Measurements from ENCODE around the gene LRP4. TPM values are rescaled to one million over a fixed set of nuclear protein-coding genes. Genes with fewer than 3 reads are reported as not detected.
A peak's percentile ranks its signal among the peaks of the same experiment; 100 is the strongest.
"Not testable (repeated sequence)": the region's sequence is repeated elsewhere in the genome, so short reads cannot be mapped to it uniquely, and the experiment has no call there.

The LRP4 gene
- total and polyA plus RNA-seq, 2 donors from 2014 or later, result 1.8 to 3.7 TPM

DNA sequence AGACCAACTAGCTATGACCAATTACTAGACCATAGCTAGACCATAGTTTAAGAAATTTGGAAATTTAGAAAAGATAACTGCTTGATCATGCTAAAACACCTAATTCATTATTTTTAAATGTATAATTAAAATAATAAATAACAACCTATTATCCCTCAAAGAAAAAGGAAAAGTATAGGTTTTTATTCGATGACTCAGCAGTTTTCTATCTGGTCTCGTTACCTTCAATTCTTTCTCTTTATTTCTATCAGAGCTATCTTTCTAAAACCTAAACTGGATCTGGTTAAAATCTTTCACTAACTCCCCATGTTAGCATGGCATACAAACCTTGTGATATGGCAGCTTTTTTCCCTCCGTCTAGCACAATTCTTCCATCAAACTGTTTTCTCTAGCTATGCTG lies 45.5 kb upstream of the LRP4 start:
- FAIRE-seq (no peak), DNase-seq (no peak)
- Histone ChIP-seq H3K4me1 (ENCODE audit: control insufficient read depth in 2 of 3, insufficient read depth in 2 of 3, low read depth in 1 of 3, low read length in 3 of 3) (no peaks in the 10 kb centered on the region), H3K27me3 (ENCODE audit: control insufficient read depth, insufficient read depth, low read length) (no peaks in the 10 kb centered on the region), H3K4me3 (ENCODE audit: low read length in 3 of 3) (no peak overlapping the region), H3K9me3 (ENCODE audit: control insufficient read depth in 2 of 3, insufficient read depth in 1 of 3, low read length in 3 of 3) (no peaks in the 10 kb centered on the region), H3K36me3 (ENCODE audit: control insufficient read depth in 2 of 3, insufficient read depth in 3 of 3, low read length in 3 of 3) (no peaks in the 10 kb centered on the region), H3K27ac (ENCODE audit: low read depth in 2 of 2, low read length in 2 of 2) (no peak overlapping the region), H3K9ac (ENCODE audit: low read length in 3 of 3) (no peak overlapping the region)
- intact Hi-C loops (cut with DNase I), result no loop called here
- TF ChIP-seq, protein P1, sequence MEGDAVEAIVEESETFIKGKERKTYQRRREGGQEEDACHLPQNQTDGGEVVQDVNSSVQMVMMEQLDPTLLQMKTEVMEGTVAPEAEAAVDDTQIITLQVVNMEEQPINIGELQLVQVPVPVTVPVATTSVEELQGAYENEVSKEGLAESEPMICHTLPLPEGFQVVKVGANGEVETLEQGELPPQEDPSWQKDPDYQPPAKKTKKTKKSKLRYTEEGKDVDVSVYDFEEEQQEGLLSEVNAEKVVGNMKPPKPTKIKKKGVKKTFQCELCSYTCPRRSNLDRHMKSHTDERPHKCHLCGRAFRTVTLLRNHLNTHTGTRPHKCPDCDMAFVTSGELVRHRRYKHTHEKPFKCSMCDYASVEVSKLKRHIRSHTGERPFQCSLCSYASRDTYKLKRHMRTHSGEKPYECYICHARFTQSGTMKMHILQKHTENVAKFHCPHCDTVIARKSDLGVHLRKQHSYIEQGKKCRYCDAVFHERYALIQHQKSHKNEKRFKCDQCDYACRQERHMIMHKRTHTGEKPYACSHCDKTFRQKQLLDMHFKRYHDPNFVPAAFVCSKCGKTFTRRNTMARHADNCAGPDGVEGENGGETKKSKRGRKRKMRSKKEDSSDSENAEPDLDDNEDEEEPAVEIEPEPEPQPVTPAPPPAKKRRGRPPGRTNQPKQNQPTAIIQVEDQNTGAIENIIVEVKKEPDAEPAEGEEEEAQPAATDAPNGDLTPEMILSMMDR (IDR thresholded peaks at IDR 0.05; ENCODE audit: borderline replicate concordance, extremely low read depth, insufficient read depth), result no peak

DNA sequence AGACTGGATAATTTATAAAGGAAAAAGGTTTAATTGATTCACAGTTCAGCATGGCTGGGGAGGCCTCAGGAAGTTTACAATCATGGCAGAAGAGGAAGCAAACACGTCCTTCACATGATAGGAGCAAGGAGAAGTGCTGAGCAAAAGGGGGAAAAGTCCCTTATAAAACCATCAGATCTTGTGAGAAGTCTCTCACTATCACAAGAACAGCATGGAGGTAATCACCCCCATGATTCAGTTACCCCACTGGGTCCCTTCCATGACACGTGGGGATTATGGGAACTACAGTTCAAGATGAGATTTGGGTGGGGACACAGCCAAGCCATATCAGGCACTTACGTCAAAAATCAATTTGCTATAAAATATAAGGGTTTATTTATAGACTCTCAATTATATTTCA lies 43.5 kb upstream of the LRP4 start:
- H3K27me3 ChIP-seq (ENCODE audit: control insufficient read depth, insufficient read depth, low read length); intact Hi-C loops (cut with DNase I); DNase-seq; H3K27ac ChIP-seq (ENCODE audit: low read depth in 2 of 2, low read length in 2 of 2); H3K9ac ChIP-seq (ENCODE audit: low read length in 3 of 3); H3K9me3 ChIP-seq (ENCODE audit: control insufficient read depth in 2 of 3, insufficient read depth in 1 of 3, low read length in 3 of 3); H3K4me3 ChIP-seq (ENCODE audit: low read length in 3 of 3); FAIRE-seq; H3K4me1 ChIP-seq (ENCODE audit: control insufficient read depth in 2 of 3, insufficient read depth in 2 of 3, low read depth in 1 of 3, low read length in 3 of 3); H3K36me3 ChIP-seq (ENCODE audit: control insufficient read depth in 2 of 3, insufficient read depth in 3 of 3, low read length in 3 of 3): not testable (repeated sequence)

DNA sequence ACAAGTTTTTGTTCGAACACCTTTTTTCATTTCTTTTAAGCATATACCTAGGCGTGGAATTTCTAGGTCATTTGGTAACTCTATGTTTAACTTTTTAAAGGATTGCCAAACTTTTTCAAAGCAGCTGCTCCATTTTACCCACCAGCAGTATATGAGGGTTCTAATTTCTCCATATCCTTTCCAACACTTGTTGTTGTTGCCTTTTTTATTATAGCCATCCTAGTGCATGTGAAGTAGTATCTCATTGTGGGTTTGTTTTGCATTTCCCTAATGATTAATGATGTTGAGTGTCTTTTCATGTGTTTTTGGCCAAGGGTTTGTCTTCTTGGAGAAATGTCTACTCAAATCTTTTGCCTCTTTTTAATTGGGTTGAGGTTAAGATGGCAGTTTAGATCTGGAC lies 42.7 kb upstream of the LRP4 start:
- FAIRE-seq, result no peak
- intact Hi-C loops (cut with DNase I), result no loop called here
- H3K36me3 ChIP-seq (ENCODE audit: control insufficient read depth in 2 of 3, insufficient read depth in 3 of 3, low read length in 3 of 3), result no peaks in the 10 kb centered on the region

DNA sequence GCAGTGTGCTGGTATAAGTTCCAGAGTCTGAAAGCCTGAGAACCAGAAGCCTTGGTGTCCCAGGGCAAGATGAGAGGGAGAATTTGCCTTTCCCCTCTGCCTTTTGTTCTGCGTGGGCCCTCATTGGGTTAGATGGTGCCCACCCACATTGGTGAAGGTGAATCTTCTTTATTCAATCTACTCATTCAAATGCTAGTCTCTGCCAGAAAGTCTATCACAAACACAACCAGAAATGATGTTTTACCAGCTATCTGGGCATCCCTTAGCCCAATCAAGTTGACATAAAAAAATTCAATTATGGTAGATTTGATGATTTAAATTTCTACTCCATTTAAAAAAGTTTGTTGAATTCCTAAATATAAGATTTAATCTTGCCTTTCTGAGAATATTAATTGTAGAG lies 40.4 kb upstream of the LRP4 start:
- H3K27me3 ChIP-seq (ENCODE audit: control insufficient read depth, insufficient read depth, low read length), result no peaks in the 10 kb centered on the region
- no peak overlapping the region for H3K9ac ChIP-seq (ENCODE audit: low read length in 3 of 3)
- no peak overlapping the region for H3K4me3 ChIP-seq (ENCODE audit: low read length in 3 of 3)
- FAIRE-seq (peak; percentile 15), DNase-seq (no peak)
- TF ChIP-seq, protein P1 (IDR thresholded peaks at IDR 0.05; ENCODE audit: borderline replicate concordance, extremely low read depth, insufficient read depth), result no peak
- no peaks in the 10 kb centered on the region for H3K9me3 ChIP-seq (ENCODE audit: control insufficient read depth in 2 of 3, insufficient read depth in 1 of 3, low read length in 3 of 3)
- intact Hi-C loops (cut with DNase I), result no loop called here
- H3K4me1 ChIP-seq (ENCODE audit: control insufficient read depth in 2 of 3, insufficient read depth in 2 of 3, low read depth in 1 of 3, low read length in 3 of 3), result no peaks in the 10 kb centered on the region
- H3K36me3 ChIP-seq (ENCODE audit: control insufficient read depth in 2 of 3, insufficient read depth in 3 of 3, low read length in 3 of 3), result no peaks in the 10 kb centered on the region
- H3K27ac ChIP-seq (ENCODE audit: low read depth in 2 of 2, low read length in 2 of 2), result no peak overlapping the region

More for the DNA sequence above, 42.7 kb upstream of the LRP4 start:
- no peaks in the 10 kb centered on the region for H3K27me3 ChIP-seq (ENCODE audit: control insufficient read depth, insufficient read depth, low read length)
- H3K9ac ChIP-seq (ENCODE audit: low read length in 3 of 3), result no peak overlapping the region
- H3K4me1 ChIP-seq (ENCODE audit: control insufficient read depth in 2 of 3, insufficient read depth in 2 of 3, low read depth in 1 of 3, low read length in 3 of 3), result no peaks in the 10 kb centered on the region
- H3K4me3 ChIP-seq (ENCODE audit: low read length in 3 of 3), result no peak overlapping the region
- no peak overlapping the region for H3K27ac ChIP-seq (ENCODE audit: low read depth in 2 of 2, low read length in 2 of 2)
- no peaks in the 10 kb centered on the region for H3K9me3 ChIP-seq (ENCODE audit: control insufficient read depth in 2 of 3, insufficient read depth in 1 of 3, low read length in 3 of 3)
- TF ChIP-seq, protein P1 (IDR thresholded peaks at IDR 0.05; ENCODE audit: borderline replicate concordance, extremely low read depth, insufficient read depth), result no peak
- DNase-seq, result no peak

All from kidney (tissue), 14 donors.